ENCODE data around the gene ADAT3. TPM values are rescaled to one million over a fixed set of nuclear protein-coding genes. Genes with fewer than 3 reads are reported as not detected.

The ADAT3 gene
- total RNA-seq, result 18.4 TPM

DNA sequence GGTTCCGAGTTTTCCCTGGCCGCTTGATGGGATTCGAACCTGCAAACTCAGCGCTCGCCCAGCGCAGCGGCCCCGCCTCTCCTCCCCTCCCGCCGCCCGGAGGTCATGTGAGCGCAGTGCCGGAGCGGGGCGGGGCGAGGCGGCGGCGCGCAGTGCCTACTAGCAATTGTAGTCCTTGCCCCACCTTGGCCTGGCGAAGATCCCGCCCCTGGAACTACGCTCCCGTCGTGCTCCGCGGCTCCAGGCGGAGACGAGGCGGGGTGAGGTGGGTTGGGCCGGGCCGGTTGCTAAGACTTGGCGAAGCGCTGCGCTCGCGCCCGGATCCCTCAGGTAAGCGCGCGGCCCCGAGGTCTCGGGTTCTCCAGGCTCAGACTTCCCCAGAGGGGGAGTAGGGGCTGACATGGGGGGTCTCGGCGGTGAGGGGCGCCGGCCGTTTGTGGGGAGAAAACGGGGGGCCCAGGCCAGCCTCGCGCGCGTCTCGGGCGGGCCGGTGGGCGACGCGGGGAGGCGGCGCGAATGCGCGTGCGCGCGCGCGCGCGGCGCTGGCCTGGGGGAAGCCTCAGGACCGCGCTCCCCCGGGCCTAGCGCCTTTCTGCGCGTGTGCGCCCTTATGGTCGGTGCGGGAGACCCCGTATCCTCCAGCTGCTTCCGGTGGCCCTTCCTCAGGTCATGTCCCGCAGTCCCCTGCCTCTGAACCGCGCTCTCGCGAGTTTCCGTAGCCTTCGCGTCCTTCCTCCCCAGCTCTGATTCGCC, at the start of gene ADAT3, which contains the start of gene SCAMP4:
ADAT3 (plus strand) TSS at position 290 of the 753 bp plus-strand sequence. CDS start 6,649 bp downstream, outside the sequence.
SCAMP4 (plus strand) TSS at position 290 of the 753 bp plus-strand sequence. CDS start 9,621 bp downstream, outside the sequence.
- DNase-seq (ENCODE audit: low spot score in 2 of 2), result peak; percentile 94 to 99
- peak within 1 kb of the TSS; percentile 73 to 82 for H3K4me3 ChIP-seq
- H3K27ac ChIP-seq, result peak within 1 kb of the TSS; percentile 74 to 81
- H3K36me3 ChIP-seq, result no peaks in the 10 kb centered on the region
- intact Hi-C loops (cut with DNase I), result loop anchor here (1.0 to 10.0 kb wide), 3 partner anchors 20 to 110 kb away; partner anchors contain the start of genes ABHD17A and BTBD2
- peaks cover 8 to 13% of the 10 kb centered on the region in 2 donors for H3K4me1 ChIP-seq
- no peaks in the 10 kb centered on the region for H3K9me3 ChIP-seq
- TF ChIP-seq, protein P1, sequence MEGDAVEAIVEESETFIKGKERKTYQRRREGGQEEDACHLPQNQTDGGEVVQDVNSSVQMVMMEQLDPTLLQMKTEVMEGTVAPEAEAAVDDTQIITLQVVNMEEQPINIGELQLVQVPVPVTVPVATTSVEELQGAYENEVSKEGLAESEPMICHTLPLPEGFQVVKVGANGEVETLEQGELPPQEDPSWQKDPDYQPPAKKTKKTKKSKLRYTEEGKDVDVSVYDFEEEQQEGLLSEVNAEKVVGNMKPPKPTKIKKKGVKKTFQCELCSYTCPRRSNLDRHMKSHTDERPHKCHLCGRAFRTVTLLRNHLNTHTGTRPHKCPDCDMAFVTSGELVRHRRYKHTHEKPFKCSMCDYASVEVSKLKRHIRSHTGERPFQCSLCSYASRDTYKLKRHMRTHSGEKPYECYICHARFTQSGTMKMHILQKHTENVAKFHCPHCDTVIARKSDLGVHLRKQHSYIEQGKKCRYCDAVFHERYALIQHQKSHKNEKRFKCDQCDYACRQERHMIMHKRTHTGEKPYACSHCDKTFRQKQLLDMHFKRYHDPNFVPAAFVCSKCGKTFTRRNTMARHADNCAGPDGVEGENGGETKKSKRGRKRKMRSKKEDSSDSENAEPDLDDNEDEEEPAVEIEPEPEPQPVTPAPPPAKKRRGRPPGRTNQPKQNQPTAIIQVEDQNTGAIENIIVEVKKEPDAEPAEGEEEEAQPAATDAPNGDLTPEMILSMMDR (IDR thresholded peaks at IDR 0.05), result no peak
- no peaks in the 10 kb centered on the region for H3K27me3 ChIP-seq

DNA sequence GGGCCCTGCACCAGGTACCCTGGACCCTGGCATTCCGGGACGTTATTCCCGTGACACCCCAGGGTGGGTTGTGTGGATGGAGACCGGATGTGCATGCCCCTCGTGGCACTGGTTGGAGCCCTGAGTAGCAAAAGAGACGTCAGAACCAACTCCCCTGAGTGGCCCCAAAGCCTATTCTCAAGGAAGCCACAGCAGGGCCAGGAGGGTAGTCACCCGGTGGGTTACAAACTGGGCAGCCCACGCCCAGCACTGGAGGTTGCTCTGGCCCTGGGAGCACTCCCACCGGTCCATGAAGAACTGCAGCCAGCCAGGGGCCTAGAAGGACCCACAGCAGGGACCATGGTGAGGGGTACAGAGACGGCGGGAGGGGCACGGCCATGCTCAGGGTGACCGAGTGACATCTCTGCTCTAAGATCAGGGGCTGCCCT, 49.4 kb upstream of the ADAT3 start:
- intact Hi-C loops (cut with DNase I), result no loop called here
- peak overlapping the region; percentile 65 to 67 for H3K27ac ChIP-seq
- H3K27me3 ChIP-seq, result no peaks in the 10 kb centered on the region
- H3K9me3 ChIP-seq, result no peaks in the 10 kb centered on the region
- peak overlapping the region in 1 of 2 donors; percentile 62 for H3K4me3 ChIP-seq
- peaks cover 14 to 29% of the 10 kb centered on the region in 2 donors for H3K4me1 ChIP-seq
- H3K36me3 ChIP-seq, result peaks cover 0 to 5% of the 10 kb centered on the region in 2 donors
- TF ChIP-seq, protein P1 (IDR thresholded peaks at IDR 0.05), result no peak
- DNase-seq (ENCODE audit: low spot score in 2 of 2), result no peak

GRCh38 chr19:1856345-1856697, 48.9 kb upstream of the ADAT3 start:
- H3K27me3 ChIP-seq, result no peaks in the 10 kb centered on the region
- no peaks in the 10 kb centered on the region for H3K9me3 ChIP-seq
- peaks cover 0 to 5% of the 10 kb centered on the region in 2 donors for H3K36me3 ChIP-seq
- DNase-seq (ENCODE audit: low spot score in 2 of 2), result no peak
- TF ChIP-seq, protein P1 (IDR thresholded peaks at IDR 0.05), result no peak
- peaks cover 15 to 29% of the 10 kb centered on the region in 2 donors for H3K4me1 ChIP-seq
- peak overlapping the region; percentile 65 to 67 for H3K27ac ChIP-seq
- intact Hi-C loops (cut with DNase I), result no loop called here
- peak overlapping the region; percentile 47 to 62 for H3K4me3 ChIP-seq

DNA sequence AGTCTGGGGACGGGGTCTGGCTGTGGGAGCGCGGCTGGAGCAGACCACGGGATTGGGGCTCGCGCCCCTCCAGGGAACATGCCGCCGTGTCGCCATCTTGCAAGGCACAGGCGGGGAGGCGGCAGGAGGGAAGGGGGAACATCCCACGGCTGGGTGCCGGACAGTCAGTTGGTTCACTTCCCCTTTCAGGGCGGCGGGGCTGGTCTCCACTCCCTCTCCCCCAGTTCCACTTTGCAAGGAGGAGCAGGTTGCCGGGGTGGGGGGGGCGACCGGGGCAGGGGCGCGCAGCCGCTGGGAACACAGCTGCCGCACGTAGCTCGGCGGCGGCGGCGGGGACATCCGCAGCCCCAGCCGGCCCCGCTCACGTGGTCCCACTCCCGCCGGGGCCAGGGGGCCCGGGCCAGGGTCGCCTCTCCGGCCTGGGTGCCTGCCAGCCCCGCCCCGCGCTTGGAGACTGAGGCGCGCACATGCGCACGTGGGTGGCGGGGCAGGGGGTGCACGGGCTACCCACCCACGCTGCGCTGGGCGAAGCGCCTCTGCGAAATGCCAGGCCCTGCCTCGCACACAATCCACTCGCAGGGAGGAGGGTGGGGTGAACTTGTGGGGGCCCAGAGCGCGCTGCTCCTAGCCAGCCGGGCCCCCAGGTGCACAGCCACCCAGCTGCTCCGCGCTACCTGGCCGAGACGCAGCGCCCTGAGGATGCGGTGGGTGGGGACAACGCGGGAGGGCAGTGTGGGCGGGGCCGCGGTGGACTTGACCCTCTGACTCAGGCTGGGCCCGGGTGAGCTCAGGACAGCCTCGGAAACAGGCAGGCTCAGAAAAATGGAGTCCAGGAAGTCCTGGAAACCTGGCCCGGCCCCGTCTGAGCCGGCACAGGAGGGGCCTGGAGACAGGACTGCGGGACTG, 48.2 kb upstream of the ADAT3 start:
- H3K27me3 ChIP-seq, result no peaks in the 10 kb centered on the region
- H3K9me3 ChIP-seq, result no peaks in the 10 kb centered on the region
- DNase-seq (ENCODE audit: low spot score in 2 of 2), result peak in 1 of 2 donors; percentile 89
- H3K4me3 ChIP-seq, result peak overlapping the region; percentile 47 to 62
- TF ChIP-seq, protein P1 (IDR thresholded peaks at IDR 0.05), result no peak
- H3K4me1 ChIP-seq, result peaks cover 15 to 30% of the 10 kb centered on the region in 2 donors
- H3K27ac ChIP-seq, result peak overlapping the region; percentile 65 to 67
- H3K36me3 ChIP-seq, result peaks cover 0 to 5% of the 10 kb centered on the region in 2 donors
- intact Hi-C loops (cut with DNase I), result no loop called here

DNA sequence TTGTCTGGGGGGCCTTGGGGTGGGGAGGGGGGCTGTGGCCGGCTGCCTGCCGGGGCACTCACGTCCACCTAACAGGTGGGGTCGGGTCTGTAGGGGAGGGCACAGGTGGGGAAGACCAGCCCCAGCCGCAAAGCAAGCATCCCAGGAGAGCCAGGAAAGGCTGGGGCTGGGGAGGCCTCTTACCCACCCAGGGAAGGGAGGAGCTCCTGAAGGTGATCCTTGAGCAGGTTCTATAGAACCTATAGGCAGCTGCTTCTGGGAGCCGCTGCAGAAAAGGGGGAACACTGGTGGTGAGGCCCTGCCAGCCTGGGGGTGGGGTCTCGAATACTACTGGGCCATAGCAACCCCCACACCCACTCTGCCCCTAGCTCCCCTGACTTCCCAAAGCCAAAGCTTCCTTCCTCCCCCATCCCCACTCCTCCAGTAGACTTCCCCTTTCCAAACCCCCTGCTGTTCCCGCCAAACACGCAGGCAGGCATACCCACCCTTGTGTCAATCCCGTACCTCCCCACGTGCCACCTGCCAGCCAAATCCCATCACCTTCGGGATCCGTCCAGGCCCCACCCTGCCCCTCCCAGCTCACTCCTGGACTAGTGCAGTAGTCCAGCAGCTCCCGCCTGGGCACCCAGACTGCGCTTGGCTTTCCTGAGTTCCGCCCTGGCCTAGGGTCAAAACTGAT, 47.4 kb upstream of the ADAT3 start:
- peak overlapping the region; percentile 51 to 65 for H3K27ac ChIP-seq
- H3K36me3 ChIP-seq, result peaks cover 0 to 5% of the 10 kb centered on the region in 2 donors
- H3K9me3 ChIP-seq, result no peaks in the 10 kb centered on the region
- TF ChIP-seq, protein P1 (IDR thresholded peaks at IDR 0.05), result no peak
- peaks cover 19 to 35% of the 10 kb centered on the region in 2 donors for H3K4me1 ChIP-seq
- H3K27me3 ChIP-seq, result no peaks in the 10 kb centered on the region
- intact Hi-C loops (cut with DNase I), result no loop called here
- no peak for DNase-seq (ENCODE audit: low spot score in 2 of 2)
- peak overlapping the region; percentile 47 to 62 for H3K4me3 ChIP-seq

Data from ascending aorta (tissue), 2 donors.